ENCODE measurements around the gene NSUN4. TPM values are rescaled to one million over a fixed set of nuclear protein-coding genes. Genes with fewer than 3 reads are reported as not detected.

NSUN4 gene
- total and polyA plus RNA-seq, 2 of the 13 experiments (the other 11 are each of a cell fraction or from before 2014, with no cell fraction given), result 21.5 to 23.5 TPM

GRCh38 chr1:46401964-46402626, 61.5 kb downstream of the NSUN4 start (continued):
- no peak for TF ChIP-seq DZIP1 (CRISPR knock-in tag; IDR thresholded peaks at IDR 0.05)
- peak; percentile 67; the same call in 1 of the 2 replicates for TF ChIP-seq ARID4A (CRISPR knock-in tag; IDR thresholded peaks at IDR 0.05; ENCODE audit: borderline replicate concordance)
- no peak for TF ChIP-seq POLR2AphosphoS2 (IDR thresholded peaks at IDR 0.05; ENCODE audit: low read depth, low read length)
- no peak for TF ChIP-seq HOXA5 (CRISPR knock-in tag; IDR thresholded peaks at IDR 0.05)
- no peak for TF ChIP-seq ZMYM2 (CRISPR knock-in tag; IDR thresholded peaks at IDR 0.05)
- TF ChIP-seq PPARG (CRISPR knock-in tag; conservative IDR thresholded peaks at IDR 0.05), result peak; percentile 64
- TF ChIP-seq CBFB (CRISPR knock-in tag; IDR thresholded peaks at IDR 0.05), result peak; percentile 63; the same call in 1 of the 2 replicates
- no peak for TF ChIP-seq TAF1 (CRISPR knock-in tag; IDR thresholded peaks at IDR 0.05)
- no peak for TF ChIP-seq RFXANK (CRISPR knock-in tag; IDR thresholded peaks at IDR 0.05)
- TF ChIP-seq ZNF597 (CRISPR knock-in tag; IDR thresholded peaks at IDR 0.05), result no peak
- no peak for TF ChIP-seq JUNB (CRISPR knock-in tag; IDR thresholded peaks at IDR 0.05; ENCODE audit: borderline replicate concordance)
- no peak for TF ChIP-seq MAFF (IDR thresholded peaks at IDR 0.05; ENCODE audit: low read depth, low read length)
- TF ChIP-seq HMGXB3 (CRISPR knock-in tag; IDR thresholded peaks at IDR 0.05; ENCODE audit: borderline replicate concordance), result no peak
- TF ChIP-seq MIER3 (CRISPR knock-in tag; IDR thresholded peaks at IDR 0.05; ENCODE audit: borderline replicate concordance), result no peak
- no peak for TF ChIP-seq TOE1 (CRISPR knock-in tag; IDR thresholded peaks at IDR 0.05)
- TF ChIP-seq BORCS8-MEF2B (CRISPR knock-in tag; IDR thresholded peaks at IDR 0.05), result peak; percentile 81

Data from HepG2 (cell line).